Ureter (tissue), 1 donor: ENCODE data around the gene TBX1. TPM values are rescaled to one million over a fixed set of nuclear protein-coding genes. Genes with fewer than 3 reads are reported as not detected.

Experiments
- DNase-seq: peaks from one replicate; pipeline ENCODE4 v3.0.0-alpha.2; 2020; ENCODE audit warnings: low spot score
- total RNA-seq: library from RNA; stranded (reverse); gene quantifications from one replicate; pipeline ENCODE4 v1.2.4, GENCODE V29; 2023
- donor health status: DM: yes; HTN: yes; CAD: no.

TBX1 gene
- total RNA-seq = 13.0 TPM

DNA sequence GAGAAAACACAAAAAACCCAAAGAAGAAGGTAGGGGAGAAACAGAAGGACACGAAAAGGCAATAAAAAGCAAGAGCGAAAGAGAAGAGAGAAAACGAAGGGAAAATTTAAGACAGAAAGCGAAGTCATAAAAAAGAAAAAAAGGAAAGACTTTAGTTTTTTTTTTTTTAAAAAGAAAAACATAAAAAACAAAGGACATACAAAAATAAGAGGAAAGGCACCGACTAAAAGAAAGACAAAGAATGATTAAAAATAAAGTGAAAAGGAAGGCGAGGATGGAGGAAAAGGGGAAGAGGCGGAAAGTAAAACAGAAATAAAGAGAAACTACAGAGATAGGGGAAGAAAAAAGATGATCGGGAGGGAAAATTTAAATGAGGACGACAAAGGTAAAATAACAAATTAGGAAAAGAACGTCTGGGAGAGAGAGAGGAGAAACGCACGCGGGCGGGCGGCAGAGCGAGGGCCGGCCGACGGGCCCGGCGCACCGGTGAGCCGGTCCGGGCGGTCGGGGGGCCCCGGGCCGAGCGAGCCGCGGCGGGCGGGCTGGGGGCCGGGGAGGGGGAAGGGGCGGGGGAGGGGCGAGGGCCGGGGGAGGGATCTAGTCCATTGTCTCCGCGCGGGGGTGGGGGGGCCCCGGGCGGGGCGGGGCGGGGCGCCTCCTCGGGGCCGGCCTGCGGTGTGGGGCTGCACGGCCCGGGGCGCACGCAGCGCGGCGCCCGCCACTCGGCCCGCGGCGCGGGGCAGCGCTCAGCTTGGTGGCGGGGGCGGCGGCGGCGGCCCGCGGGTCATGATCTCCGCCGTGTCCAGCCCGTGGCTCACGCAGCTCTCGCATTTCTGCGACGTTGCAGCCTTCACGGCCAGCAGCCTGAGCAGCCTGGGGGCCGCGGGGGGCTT is at the start of gene TBX1:
Gene TBX1 (plus strand): TSS at position 721 of the 893 bp plus-strand sequence. CDS start 66 bp downstream, at position 787.
- DNase-seq = no peak

DNA sequence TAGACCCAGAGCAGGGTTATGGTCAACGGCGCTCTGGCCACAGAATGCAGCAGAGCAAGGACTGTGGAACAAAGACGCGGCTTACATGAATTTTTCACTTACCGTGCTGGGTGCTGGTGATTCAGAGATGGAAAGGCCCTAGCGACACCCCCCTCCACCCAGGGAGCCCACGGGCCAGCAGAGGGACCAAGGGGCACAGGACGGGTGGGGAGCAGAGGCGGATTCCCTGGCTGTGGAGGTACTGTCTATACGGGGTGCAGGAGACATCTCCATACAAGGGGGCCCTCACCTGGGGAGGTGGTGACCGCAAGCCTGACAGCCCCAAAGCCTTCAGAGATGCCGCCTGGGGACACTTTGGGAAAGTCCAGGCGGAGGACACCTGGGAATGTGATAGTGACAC is 47.3 kb upstream of the TBX1 start:
- no peak for DNase-seq

DNA sequence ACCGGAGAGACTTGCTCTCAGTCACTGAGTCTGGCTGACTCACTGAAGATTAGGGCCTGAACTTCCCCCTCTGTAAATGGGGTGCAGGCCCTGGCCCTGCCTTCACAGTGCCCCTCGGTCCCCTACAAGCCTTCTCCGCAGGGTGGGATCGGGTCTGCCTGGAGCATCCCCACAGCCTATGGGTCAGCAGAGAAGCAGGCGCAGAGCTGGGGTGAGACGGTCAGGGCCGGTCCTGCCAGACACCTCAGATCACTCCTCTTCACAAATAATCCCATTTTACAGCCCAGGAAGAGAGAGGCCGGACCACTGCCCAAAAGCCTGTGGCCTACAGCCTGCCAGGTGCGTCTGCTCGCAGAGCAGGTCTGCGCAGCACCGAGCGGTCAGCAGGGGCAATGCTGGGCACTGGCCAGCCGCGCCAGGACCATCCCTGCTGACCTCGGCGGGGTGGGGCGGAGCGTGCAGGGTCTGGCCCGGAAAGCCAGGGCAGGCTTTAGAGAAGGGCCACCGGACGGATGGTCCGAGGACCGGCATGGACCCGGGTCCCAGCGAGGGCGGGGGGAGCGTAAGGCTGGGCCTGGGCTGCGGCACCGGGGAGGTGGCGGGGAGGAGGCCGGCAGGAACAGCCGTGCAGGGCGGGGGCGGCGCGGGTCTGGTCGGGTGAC is 46.8 kb upstream of the TBX1 start:
- no peak for DNase-seq

DNA sequence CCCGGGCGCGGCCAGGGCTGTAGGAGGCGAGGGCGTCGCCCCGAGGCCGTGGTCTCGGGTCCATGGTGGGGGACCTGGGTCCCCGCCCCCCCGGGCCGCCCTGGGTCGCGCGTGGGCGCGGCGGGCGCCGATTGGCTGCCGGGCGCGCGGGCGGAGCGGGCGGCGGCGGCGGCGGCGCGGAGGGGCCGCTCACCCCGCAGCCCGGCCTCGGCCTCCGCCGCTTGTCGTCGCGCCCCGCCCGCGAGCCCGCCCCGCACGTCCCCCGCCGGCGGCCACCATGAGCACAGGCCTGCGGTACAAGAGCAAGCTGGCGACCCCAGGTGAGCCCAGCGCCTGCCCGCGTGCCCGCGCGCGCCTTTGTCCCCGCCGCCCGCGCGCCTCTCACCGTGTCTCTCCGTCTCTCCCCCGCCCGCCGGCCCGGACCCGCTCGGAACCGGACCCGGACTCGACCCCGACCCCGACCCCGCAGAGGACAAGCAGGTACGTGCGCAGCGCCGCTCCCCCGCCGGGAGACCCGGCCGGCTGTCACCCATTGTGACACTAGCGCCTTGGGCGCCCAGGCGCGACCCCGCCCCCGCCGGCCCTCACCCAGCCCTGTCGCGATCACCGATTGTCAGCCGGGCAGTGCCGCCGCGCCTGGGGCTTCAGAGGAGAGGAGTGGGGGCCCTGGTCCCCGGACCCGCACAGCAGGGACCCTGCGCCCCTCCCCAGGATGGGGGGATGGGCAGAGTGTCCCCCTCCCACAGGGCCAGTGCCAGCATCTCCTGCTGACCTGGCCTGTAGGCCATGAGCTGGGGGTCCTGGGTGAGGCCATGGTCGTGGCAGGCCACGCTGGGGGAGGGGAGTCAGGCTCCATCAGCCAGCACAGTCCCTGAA is 46.0 kb upstream of the TBX1 start, which contains the start of gene SEPTIN5:
Gene SEPTIN5 (plus strand): TSS at position 192 of the 876 bp plus-strand sequence. CDS start 86 bp downstream, at position 278.
- DNase-seq = no peak

DNA sequence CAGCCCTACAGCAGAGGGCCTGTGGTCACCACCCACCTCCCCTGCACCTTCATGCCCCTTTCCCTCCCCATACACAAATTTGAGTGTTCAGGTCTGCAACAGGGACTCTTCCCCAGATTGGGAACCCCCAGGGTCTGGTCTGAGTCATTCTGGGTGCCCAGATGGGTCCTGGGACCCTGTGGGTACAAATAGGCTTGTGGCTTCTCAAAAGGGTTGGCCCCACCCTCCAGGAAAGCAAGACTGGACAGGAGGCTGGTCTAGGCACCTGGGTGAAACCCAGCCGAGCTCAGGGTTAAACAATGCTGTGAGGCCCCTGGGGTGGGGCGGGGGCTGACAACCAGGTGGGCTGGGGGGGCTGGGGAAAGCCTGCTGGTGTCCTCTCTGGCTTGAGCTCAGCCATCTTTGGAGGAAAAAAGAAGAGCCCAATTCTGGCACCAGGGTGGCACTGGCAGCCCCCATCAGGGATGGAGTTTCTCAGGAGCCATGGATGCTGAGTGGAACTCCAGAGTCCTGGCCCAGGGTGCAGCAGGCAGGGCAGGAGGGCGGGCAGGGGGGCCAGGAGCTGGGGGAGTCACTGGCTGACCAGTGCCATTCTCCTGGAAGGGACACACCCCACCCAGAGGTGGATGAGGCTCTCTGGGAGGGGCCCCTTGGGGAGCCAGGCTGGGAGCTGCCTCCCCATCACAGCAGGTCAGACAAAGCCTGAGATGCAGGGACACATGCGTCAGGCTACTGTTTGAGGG is 45.2 kb upstream of the TBX1 start:
- no peak for DNase-seq

DNA sequence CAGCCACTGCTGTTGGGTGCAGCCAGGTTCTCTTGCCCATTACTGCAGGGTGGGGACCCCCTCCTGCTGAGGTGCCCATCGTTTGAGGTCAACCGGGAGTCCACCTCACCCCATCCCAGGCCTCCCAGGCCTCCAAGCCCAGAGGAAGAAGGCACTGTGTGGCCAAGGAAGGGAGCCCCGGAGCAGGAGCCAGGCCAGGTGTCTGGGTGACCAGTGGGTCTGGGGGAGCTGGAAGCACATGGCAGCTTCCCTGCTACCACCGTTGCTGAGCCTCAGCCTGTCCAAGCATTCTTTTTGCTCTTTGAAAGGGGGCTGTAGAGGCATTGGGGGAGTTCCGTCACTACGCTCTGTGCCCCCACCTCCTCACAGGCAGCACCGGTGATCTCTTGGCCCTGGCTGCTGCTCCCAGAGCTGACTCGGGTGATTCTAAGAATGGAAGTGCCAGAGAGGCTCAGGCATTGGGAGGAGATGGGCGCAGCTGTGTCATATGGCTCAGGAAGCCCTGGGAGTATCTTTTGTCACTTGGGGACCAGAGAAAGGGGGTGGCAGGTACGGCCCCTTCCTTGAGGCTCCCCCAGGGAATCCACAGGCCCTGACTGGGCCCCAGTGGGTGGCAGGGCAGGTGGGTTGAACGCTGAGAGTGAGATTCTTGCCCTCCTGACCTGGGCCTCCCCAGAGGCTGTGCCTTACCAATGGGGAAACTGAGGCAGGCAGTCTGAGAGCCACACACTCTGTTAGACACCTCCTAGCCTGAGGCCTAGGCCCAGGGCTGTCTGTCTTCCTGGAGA is 44.3 kb upstream of the TBX1 start:
- DNase-seq = no peak

DNA sequence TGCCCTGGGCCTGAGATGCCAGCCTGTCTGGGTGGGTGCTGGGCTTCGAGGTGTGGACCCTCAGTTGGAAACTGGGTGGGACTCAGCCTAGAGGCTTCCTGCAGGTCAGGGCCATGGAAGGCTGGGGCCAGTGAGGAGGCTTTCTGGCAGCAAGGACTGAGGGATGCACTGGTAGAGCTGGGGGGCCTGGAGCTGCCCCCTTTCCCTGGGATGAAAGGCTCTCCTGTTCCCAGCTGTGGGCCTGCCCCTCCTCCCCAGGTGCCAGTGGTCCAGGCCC is 43.8 kb upstream of the TBX1 start:
- DNase-seq = no peak

DNA sequence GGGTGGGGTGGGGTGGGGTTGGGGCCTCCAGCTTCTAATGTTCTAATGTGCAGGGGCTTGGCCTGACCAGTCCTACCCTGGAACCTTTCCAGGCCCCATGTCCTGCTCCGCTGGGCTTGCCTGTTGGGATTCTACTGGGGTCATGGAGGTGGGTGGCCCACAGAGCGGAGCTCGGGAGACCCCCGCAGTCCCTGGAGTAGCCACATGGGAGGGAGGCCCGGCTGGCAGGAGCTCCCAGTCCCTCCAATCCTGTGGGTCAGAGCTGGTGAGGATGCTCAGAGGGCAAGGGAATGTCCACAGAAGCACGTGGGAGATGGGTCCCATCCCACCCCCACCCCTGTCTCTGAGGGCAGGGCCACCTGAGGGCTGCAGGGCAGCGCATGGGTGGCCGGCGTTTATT is 43.4 kb upstream of the TBX1 start:
- DNase-seq = no peak

DNA sequence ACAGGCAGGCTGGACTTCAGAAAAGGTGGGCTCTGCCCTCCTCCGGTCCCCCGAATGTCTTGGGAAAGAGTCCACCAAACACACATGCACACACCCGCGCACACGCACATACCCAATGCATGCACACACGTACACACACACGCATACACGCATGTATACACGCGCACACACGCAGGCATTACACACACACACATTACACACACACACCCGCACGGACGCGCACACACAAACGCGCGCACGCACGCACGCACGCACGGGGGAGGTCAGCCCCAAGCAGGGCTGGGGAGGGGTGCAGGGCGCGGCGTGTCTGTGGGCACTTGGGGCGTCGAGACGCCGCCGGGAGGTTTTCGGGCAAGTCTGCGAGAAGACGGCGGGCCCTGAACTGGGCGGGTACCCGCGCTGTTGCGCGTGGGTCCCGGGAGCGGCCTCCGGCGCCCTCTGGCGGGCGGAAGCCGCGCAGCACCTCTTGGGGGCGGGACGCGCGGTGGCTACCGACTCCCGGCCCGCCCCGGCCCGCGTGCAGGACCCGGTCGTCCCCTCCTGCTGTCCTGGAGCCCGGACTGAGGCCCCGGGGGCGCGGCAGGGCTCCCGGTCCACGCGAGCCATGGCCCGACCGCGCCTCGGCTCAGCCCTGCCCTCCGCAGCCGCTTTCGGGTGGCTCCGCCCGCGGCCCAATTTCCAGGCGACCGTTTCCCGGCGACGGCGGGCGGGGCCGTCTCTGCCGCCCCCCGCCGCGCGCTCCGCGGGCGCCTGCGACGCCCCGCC is 42.7 kb upstream of the TBX1 start:
- peak; percentile 73 for DNase-seq

DNA sequence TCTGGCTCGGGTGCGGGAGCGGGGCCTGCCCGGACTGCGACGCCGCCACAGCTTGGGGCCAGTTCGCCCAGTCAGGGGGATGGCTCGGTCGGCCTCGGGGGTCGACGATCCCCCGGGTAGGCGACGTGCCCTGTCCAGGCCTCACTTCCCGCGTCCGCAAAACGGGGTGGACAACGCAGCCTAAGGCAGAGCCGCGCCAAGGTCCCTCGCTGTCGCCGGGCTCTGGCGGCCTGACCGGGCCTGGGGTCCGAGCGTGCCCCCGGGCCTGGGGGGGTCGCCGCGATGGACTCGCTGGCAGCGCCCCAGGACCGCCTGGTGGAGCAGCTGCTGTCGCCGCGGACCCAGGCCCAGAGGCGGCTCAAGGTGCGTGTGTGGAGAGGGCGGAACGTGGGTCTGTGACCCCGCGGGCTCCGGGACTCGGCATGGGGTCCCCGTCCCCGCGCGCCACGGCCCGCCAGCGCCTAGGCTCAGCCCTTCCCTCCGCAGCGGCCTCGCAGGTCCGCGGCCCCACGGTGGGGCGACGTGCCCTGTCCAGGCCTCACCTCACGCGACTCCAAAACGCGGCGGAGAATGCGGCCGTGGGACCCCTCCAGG is 42.0 kb upstream of the TBX1 start:
- DNase-seq = no peak

DNA sequence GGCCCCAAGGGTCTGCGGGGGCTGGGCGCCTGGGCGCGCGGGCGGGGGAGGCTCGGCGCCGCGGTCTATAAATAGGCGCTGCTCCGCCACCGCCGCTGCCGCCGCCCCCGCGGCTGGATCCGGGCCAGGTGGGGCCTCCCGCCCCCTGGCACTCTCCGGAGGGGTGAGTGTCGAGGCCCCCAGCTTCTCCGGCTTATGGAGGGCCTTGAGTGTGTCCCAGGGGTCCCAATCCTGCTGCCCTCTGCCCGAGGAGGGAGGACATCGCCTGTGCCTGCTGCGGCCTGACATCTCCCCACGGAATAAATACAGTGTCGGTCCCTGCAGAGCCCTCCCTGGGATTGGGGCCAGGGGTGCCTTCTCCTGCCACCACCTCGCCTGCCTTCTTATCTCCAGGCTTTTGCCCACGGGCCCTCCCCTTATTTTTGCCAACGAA is 41.5 kb upstream of the TBX1 start:
- DNase-seq = no peak

DNA sequence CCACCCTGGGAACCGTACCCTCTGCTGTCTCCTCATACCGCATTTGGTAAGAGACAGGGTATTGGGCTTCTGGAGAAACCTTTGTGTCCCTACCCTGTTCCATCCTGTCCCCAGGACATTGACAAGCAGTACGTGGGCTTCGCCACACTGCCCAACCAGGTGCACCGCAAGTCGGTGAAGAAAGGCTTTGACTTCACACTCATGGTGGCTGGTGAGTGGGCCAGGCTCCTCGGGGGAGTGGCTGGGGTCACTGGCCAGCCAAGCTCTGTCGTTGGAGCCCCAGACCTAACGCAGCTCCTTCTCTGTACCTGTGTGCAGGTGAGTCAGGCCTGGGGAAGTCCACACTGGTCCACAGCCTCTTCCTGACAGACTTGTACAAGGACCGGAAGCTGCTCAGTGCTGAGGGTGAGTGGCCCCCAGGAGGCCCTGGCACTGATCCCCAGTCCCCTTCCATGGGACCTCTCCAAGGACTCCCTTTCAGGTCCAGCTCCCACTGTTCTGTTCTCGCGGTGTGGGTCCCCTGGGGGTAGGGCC is 41.0 kb upstream of the TBX1 start:
- DNase-seq = no peak

DNA sequence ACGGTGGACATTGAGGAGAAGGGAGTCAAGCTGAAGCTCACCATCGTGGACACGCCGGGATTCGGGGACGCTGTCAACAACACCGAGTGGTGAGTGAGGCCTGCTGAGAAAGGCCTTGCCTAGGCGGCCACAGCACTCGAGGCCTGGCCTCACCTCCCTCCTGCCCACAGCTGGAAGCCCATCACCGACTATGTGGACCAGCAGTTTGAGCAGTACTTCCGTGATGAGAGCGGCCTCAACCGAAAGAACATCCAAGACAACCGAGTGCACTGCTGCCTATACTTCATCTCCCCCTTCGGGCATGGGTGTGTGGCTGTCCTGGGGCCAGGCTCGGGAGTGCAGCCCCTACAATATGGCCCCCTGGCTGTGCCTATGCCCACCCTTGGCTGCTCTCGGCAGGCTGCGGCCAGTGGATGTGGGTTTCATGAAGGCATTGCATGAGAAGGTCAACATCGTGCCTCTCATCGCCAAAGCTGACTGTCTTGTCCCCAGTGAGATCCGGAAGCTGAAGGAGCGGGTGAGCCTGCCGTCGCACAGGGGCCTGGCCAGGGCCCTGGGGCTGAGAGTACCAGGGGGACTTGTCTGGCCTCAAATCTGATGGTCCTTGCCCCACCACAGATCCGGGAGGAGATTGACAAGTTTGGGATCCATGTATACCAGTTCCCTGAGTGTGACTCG is 40.3 kb upstream of the TBX1 start:
- DNase-seq = no peak

DNA sequence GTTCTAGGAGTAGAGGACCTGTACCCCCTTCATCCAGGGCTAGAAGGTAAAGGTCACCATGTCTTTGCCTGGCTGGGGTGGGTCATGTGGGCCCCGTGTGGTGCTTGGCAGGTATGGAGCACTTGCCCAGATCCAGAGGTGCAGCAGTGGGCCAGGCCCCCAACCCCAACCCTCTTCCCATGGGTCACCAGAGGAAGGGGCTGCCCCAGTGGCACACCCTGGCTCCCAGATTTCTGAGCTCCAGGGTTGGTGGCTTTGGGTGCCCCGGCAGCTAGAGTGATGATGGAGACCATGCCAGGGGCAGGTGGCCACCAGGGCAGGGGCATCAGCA is 39.6 kb upstream of the TBX1 start:
- no peak for DNase-seq

DNA sequence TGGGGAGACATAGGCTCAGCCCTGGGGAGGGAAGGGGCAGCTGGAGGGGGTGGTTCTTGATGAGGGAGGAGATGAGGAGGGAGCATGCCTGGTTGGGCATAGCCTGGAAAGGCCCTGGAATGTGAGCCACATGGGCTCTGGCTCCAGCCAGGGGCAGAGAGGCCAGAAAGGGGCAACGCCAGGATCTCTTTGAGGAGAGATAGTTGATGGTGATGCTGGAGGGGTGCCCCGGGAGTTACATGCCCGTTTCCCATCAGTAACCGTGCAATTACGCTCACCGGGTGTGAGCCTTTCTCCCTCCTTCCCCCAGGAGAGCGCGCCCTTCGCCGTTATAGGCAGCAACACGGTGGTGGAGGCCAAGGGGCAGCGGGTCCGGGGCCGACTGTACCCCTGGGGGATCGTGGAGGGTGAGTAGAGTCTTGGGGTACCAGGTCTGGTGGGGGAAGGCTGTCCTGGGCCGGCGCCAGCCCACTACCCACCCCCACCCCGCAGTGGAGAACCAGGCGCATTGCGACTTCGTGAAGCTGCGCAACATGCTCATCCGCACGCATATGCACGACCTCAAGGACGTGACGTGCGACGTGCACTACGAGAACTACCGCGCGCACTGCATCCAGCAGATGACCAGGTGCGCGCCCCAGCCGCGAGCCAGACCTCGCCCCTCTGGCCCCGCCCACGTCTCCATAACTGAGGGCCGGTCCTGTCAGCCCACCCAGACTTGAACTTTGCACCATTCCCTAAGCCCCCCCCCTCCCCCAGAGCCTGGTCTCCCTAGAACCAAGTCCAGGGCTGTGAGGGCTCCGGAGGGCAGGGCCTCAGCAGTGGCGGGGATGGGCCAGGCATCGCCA is 39.0 kb upstream of the TBX1 start:
- no peak for DNase-seq

DNA sequence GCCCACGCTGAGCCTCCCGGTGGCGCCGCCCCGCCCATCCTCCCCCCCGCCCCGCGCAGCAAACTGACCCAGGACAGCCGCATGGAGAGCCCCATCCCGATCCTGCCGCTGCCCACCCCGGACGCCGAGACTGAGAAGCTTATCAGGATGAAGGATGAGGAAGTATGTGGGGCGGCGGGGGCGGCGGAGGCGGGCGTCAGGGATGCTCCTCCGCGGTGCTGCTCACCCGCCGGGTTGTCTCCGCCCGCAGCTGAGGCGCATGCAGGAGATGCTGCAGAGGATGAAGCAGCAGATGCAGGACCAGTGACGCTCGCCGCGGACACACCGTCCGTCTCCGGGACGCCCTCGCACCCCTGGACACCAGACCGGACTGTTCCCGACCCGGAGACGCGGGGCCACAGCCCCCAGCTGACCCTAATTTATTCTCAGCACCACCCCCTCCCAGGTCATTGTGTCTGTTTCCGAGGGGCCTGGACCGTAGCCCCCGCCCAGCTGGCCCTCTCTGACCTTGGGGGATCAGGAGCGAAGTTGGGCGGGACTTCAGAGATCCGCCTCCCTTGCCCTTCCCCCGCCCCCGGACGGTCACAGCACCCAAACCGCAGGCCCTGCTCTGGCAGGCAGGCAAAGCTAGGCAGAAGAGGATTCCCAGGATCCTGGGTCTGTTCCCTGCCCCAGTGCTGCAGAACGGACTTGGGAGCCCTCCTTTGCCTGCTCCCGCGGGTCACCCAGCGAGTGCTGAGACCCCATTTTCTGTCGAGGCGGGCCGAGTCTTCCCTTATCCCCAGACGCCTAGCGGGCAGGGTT is 38.2 kb upstream of the TBX1 start:
- DNase-seq = no peak

DNA sequence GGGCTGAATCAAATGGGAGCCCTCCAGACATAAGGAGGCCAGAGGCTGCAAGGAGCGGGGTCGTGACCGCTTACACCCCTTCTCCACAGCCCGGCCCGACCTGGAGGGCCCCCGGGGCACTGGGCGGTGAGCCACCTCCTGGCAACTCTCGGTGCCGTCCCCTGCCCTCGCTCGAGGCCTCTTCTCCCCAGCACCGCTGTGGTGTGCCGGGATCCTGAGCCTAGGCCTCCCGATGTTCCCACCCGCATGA is 37.7 kb upstream of the TBX1 start:
- no peak for DNase-seq
